Kidney (tissue), 14 donors: ENCODE measurements around the gene SUCLG1. TPM values are rescaled to one million over a fixed set of nuclear protein-coding genes. Genes with fewer than 3 reads are reported as not detected.
A peak's percentile ranks its signal among the peaks of the same experiment; 100 is the strongest.
"Not testable (repeated sequence)": the region's sequence is repeated elsewhere in the genome, so short reads cannot be mapped to it uniquely, and the experiment has no call there.

Experiments
- DNase-seq, 5 donors: peaks; one replicate each; pipeline ENCODE4 v3.0.0-alpha.2; 2013 to 2020
- FAIRE-seq: peaks from 2 replicates; lab custom pipeline; 2012; peaks lifted over from hg19 to GRCh38; lab: Jason Lieb, UNC
- H3K27ac ChIP-seq, 2 donors: one replicate each; pipeline ENCODE4 v1.7.0; 2013; ENCODE audit warnings: low read depth in 2 of 2, low read length in 2 of 2, inconsistent platforms in 1 of 2
- H3K27me3 ChIP-seq: one replicate; pipeline ENCODE4 v1.7.1; 2013; ENCODE audit warnings: low read length, inconsistent platforms; ENCODE audit not compliant: control insufficient read depth, insufficient read depth
- H3K36me3 ChIP-seq, 3 donors: one replicate each; pipeline versions ENCODE4 v1.7.0 to v1.7.1; 2013; ENCODE audit warnings: low read length in 3 of 3, control low read depth in 1 of 3, inconsistent platforms in 1 of 3; ENCODE audit not compliant: insufficient read depth in 3 of 3, control insufficient read depth in 2 of 3
- H3K4me1 ChIP-seq, 3 donors: one replicate each; pipeline versions ENCODE4 v1.7.0 to v1.7.1; 2013; ENCODE audit warnings: low read length in 3 of 3, inconsistent platforms in 1 of 3, low read depth in 1 of 3; ENCODE audit not compliant: control insufficient read depth in 2 of 3, insufficient read depth in 2 of 3
- H3K4me3 ChIP-seq, 3 donors: one replicate each; pipeline versions ENCODE4 v1.7.0 to v1.8.1; 2013; ENCODE audit warnings: low read length in 3 of 3, control low read depth in 1 of 3, inconsistent platforms in 1 of 3
- H3K9ac ChIP-seq, 3 donors: one replicate each; pipeline versions ENCODE4 v1.7.0 to v1.7.1; 2013; ENCODE audit warnings: low read length in 3 of 3, control low read depth in 1 of 3, inconsistent platforms in 1 of 3
- H3K9me3 ChIP-seq, 3 donors: one replicate each; pipeline versions ENCODE4 v1.7.0 to v1.7.1; 2013; ENCODE audit warnings: low read length in 3 of 3, control low read depth in 1 of 3, inconsistent platforms in 1 of 3; ENCODE audit not compliant: control insufficient read depth in 2 of 3, insufficient read depth in 1 of 3
- intact Hi-C: fragments of 100-400 bp; cut with DNase I; formaldehyde crosslinking; loops from one replicate; pipeline ENCODE4 v1.11.1; 2022
- polyA plus RNA-seq: library from polyadenylated mRNA; stranded (reverse); fragments of 350-450 nt; fragmentation: Illumina TruSeq; extraction: RNeasy Lipid Tissue Mini Kit (QIAGEN cat#74804); gene quantifications from one replicate; pipeline ENCODE4 v1.2.3, GENCODE V29; 2014; ENCODE audit warnings: low read depth, low replicate concordance; ENCODE audit not compliant: insufficient read depth
- total RNA-seq: library from RNA; stranded (reverse); fragmentation: NEBNext Ultra II Directional; extraction: Animal tissue kit (Norgen Biotek cat#: 25700); gene quantifications from one replicate; pipeline ENCODE4 v1.2.1, GENCODE V29; 2021
- TF ChIP-seq, protein P1 (sequence below): IDR thresholded peaks from 3 replicates; pipeline ENCODE4 v1.5.1; 2012; ENCODE audit warnings: mild to moderate bottlenecking, moderate library complexity, borderline replicate concordance; ENCODE audit not compliant: insufficient read depth; ENCODE audit errors: extremely low read depth
- donor health status: control.
- donor health status: control.
- donor health status: control.
- donor health status: control.
- donor health status: control.
- donor health status: DM: yes; HTN: yes; CAD: no.
- donor health status: Normal renal cell carcinoma (clear cell type).

Gene SUCLG1
- total and polyA plus RNA-seq, 2 donors from 2014 or later: 89.6 to 789 TPM

DNA sequence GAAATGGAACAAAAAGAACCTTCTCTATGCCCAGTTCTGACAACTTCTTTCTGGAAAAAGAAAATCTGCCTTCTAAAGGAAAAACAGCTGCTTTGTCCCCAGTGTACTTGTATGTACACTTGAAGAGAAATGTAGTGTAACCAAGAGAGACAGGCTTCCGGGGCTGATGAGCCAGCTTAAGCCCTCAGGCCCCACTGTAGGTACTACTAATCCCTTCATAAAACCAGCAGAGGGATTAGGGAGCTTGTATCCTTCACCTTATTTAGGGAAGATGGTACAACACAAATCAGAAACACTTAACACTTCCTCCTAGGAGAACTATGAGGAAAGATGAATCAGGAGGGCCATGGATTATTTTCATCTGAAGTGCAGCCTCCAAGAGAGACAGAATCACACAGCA lies 18.8 kb upstream of the SUCLG1 start:
- Histone ChIP-seq H3K9ac (no peak overlapping the region), H3K27ac (no peak overlapping the region), H3K36me3 (no peaks in the 10 kb centered on the region), H3K4me3 (no peak overlapping the region), H3K27me3 (no peaks in the 10 kb centered on the region), H3K4me1 (peaks cover 0 to 14% (median 4%) of the 10 kb centered on the region in 3 donors), H3K9me3 (peaks cover 0 to 4% (median 0%) of the 10 kb centered on the region in 3 donors)
- no peak for FAIRE-seq
- TF ChIP-seq, protein P1, sequence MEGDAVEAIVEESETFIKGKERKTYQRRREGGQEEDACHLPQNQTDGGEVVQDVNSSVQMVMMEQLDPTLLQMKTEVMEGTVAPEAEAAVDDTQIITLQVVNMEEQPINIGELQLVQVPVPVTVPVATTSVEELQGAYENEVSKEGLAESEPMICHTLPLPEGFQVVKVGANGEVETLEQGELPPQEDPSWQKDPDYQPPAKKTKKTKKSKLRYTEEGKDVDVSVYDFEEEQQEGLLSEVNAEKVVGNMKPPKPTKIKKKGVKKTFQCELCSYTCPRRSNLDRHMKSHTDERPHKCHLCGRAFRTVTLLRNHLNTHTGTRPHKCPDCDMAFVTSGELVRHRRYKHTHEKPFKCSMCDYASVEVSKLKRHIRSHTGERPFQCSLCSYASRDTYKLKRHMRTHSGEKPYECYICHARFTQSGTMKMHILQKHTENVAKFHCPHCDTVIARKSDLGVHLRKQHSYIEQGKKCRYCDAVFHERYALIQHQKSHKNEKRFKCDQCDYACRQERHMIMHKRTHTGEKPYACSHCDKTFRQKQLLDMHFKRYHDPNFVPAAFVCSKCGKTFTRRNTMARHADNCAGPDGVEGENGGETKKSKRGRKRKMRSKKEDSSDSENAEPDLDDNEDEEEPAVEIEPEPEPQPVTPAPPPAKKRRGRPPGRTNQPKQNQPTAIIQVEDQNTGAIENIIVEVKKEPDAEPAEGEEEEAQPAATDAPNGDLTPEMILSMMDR: no peak
- intact Hi-C loops: no loop called here
- no peak for DNase-seq

DNA sequence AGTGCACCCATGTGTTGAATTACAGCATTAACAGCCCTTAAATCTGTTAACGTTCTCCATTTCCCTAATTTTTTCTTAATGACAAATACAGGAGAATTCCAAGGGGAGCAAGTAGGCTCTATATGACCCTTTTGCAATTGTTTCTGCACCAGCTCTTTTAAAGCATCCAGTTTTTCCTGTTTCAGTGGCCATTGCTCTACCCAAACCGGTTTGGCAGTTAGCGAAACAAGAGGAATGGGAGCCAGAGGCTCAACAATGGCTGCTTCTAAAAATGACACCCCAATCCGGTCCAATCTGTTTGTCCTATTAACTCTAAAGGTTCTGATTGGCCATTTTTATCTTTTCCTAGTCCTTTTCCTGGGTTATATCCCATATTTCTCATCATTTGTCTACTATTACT lies 15.1 kb upstream of the SUCLG1 start:
- Histone ChIP-seq H3K36me3 (no peaks in the 10 kb centered on the region), H3K9me3 (peaks cover 0 to 13% (median 0%) of the 10 kb centered on the region in 3 donors), H3K4me3 (no peak overlapping the region), H3K9ac (no peak overlapping the region), H3K27ac (peak overlapping the region in 1 of 2 donors; percentile 59), H3K4me1 (peaks cover 0 to 22% (median 7%) of the 10 kb centered on the region in 3 donors), H3K27me3 (no peaks in the 10 kb centered on the region)
- TF ChIP-seq, protein P1: no peak
- peak in 3 of 5 donors; percentile 31 to 81 (median 73) for DNase-seq
- FAIRE-seq: no peak
- intact Hi-C loops: no loop called here

DNA sequence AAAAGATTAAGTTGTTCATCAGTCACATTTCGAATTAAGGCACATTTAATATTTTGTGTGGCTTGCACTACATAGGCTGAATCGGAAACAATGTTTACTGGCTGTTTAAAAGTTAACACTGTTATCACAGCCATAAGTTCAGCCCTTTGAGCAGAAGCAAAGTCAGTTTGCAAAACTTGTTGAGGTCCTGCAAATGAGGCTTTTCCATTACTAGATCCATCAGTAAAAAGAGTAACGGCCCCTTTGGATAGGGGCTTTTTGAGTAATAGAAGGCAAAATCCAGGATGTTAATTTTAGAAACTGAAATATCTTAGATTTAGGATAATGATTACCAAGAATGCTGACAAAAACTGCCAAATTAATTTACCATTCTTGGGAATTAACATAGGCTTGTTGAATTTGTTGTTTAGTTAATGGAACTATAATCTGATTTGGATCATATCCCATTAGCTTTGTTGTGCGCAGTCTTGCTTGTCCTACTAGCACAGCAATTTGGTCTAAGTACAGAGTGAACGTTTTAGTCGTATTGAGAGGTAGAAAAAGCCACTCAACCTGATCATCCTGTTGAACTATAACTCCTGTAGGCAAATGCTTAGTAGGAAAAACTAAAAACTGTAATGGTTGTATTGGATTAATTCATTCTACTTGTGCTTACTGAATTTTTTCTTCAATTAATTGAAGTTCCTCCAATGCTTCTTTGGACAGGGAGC lies 13.9 kb upstream of the SUCLG1 start:
- FAIRE-seq: no peak
- Histone ChIP-seq H3K9me3 (peaks cover 0 to 13% (median 0%) of the 10 kb centered on the region in 3 donors), H3K36me3 (no peaks in the 10 kb centered on the region), H3K4me1 (peaks cover 0 to 22% (median 7%) of the 10 kb centered on the region in 3 donors), H3K9ac (no peak overlapping the region), H3K27ac (no peak overlapping the region), H3K27me3 (no peaks in the 10 kb centered on the region), H3K4me3 (peak overlapping the region in 1 of 3 donors; percentile 8)
- peak in 2 of 5 donors; percentile 45 to 48 for DNase-seq
- TF ChIP-seq, protein P1: no peak
- intact Hi-C loops: no loop called here

DNA sequence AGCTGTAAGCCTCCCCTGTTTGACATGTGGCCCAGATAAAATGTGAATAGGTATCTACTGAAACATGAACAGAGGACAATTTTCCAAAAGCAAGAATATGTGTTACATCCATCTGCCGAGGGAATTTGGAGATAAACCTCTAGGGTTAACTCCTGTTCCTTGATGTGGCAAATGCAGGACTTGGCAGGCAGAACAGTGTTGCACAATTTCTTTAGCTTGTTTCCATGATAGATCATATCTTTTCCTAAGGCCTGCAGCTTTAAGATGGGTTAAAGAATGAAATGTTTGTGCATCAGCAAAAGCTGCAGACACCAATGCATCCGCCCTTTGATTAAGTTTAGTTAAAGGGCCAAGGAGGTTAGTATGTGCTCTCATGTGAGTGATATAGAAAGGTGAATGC lies 13.3 kb upstream of the SUCLG1 start:
- H3K9ac ChIP-seq, H3K27me3 ChIP-seq, DNase-seq, H3K27ac ChIP-seq, FAIRE-seq, H3K36me3 ChIP-seq, intact Hi-C loops: not testable (repeated sequence)
- peaks cover 0 to 22% (median 7%) of the 10 kb centered on the region in 3 donors for H3K4me1 ChIP-seq
- H3K9me3 ChIP-seq: peaks cover 0 to 13% (median 0%) of the 10 kb centered on the region in 3 donors
- peak overlapping the region in 1 of 3 donors; percentile 8 for H3K4me3 ChIP-seq
